Measurements from ENCODE around the gene UTS2R.

Gene UTS2R

GRCh38 chr17:82365606-82366295, 5.8 kb upstream of the UTS2R start:
- no peak overlapping the region for H3K4me3 ChIP-seq (ENCODE audit: low read length)
- H3K36me3 ChIP-seq (replicated peaks; ENCODE audit: low read depth, low read length) = no peaks in the 10 kb centered on the region
- H2AFZ ChIP-seq (ENCODE audit: low read depth, low read length) = no peak overlapping the region
- no peaks in the 10 kb centered on the region for H3K27me3 ChIP-seq (ENCODE audit: low read depth, low read length)
- H4K20me1 ChIP-seq (ENCODE audit: insufficient read depth, low read length) = no peaks in the 10 kb centered on the region
- no peaks in the 10 kb centered on the region for H3K79me2 ChIP-seq (ENCODE audit: low read length)
- TF ChIP-seq CTCF (IDR thresholded peaks at IDR 0.05; ENCODE audit: low read depth, low read length) = no peak
- no peak for TF ChIP-seq EZH2phosphoT487 (IDR thresholded peaks at IDR 0.05; ENCODE audit: low read depth)
- no peaks in the 10 kb centered on the region for H3K9me3 ChIP-seq (ENCODE audit: insufficient read depth, low read length)
- H3K27ac ChIP-seq (ENCODE audit: low read length) = no peak overlapping the region
- H3K4me1 ChIP-seq (ENCODE audit: low read length) = peaks cover 23% of the 10 kb centered on the region
- H3K4me2 ChIP-seq (ENCODE audit: low read length) = no peak overlapping the region
- no peak overlapping the region for H3K9ac ChIP-seq (ENCODE audit: low read length)

- peaks cover 24% of the 10 kb centered on the region for H3K4me1 ChIP-seq (ENCODE audit: low read length)
- no peak for TF ChIP-seq CTCF (IDR thresholded peaks at IDR 0.05; ENCODE audit: low read depth, low read length)
- no peak for TF ChIP-seq EZH2phosphoT487 (IDR thresholded peaks at IDR 0.05; ENCODE audit: low read depth)
These were observed 4.8 kb upstream of the UTS2R start for GRCh38 chr17:82366749-82367148.

GRCh38 chr17:82367724-82368524, 3.6 kb upstream of the UTS2R start:
- Histone ChIP-seq H3K27ac (ENCODE audit: low read length) (peak overlapping the region; percentile 74), H3K27me3 (ENCODE audit: low read depth, low read length) (no peaks in the 10 kb centered on the region), H3K36me3 (replicated peaks; ENCODE audit: low read depth, low read length) (no peaks in the 10 kb centered on the region), H3K9me3 (ENCODE audit: insufficient read depth, low read length) (no peaks in the 10 kb centered on the region), H3K79me2 (ENCODE audit: low read length) (no peaks in the 10 kb centered on the region), H2AFZ (ENCODE audit: low read depth, low read length) (0 out of 2 replicates have a peak overlapping the region, but pooled peaks have one; percentile 12), H3K4me2 (ENCODE audit: low read length) (peak overlapping the region; percentile 86), H3K9ac (ENCODE audit: low read length) (peak overlapping the region; percentile 94), H4K20me1 (ENCODE audit: insufficient read depth, low read length) (no peaks in the 10 kb centered on the region), H3K4me1 (ENCODE audit: low read length) (peaks cover 24% of the 10 kb centered on the region), H3K4me3 (ENCODE audit: low read length) (peak overlapping the region; percentile 83)
- TF ChIP-seq CTCF (IDR thresholded peaks at IDR 0.05; ENCODE audit: low read depth, low read length) = no peak

More at GRCh38 chr17:82366749-82367148, 4.8 kb upstream of the UTS2R start:
- no peaks in the 10 kb centered on the region for H3K79me2 ChIP-seq (ENCODE audit: low read length)
- H2AFZ ChIP-seq (ENCODE audit: low read depth, low read length) = no peak overlapping the region
- peak overlapping the region; percentile 86 for H3K4me2 ChIP-seq (ENCODE audit: low read length)
- peak overlapping the region; percentile 94 for H3K9ac ChIP-seq (ENCODE audit: low read length)
- H3K36me3 ChIP-seq (replicated peaks; ENCODE audit: low read depth, low read length) = no peaks in the 10 kb centered on the region
- H3K4me3 ChIP-seq (ENCODE audit: low read length) = peak overlapping the region; percentile 83
- peak overlapping the region; percentile 74 for H3K27ac ChIP-seq (ENCODE audit: low read length)
- H3K27me3 ChIP-seq (ENCODE audit: low read depth, low read length) = no peaks in the 10 kb centered on the region
- H3K9me3 ChIP-seq (ENCODE audit: insufficient read depth, low read length) = no peaks in the 10 kb centered on the region
- H4K20me1 ChIP-seq (ENCODE audit: insufficient read depth, low read length) = no peaks in the 10 kb centered on the region

- no peaks in the 10 kb centered on the region for H3K79me2 ChIP-seq (ENCODE audit: low read length)
- TF ChIP-seq EZH2phosphoT487 (IDR thresholded peaks at IDR 0.05; ENCODE audit: low read depth) = no peak
- TF ChIP-seq CTCF (IDR thresholded peaks at IDR 0.05; ENCODE audit: low read depth, low read length) = no peak
These were observed 2.4 kb upstream of the UTS2R start for GRCh38 chr17:82369211-82369610.

More at GRCh38 chr17:82369211-82369610, 2.4 kb upstream of the UTS2R start:
- H2AFZ ChIP-seq (ENCODE audit: low read depth, low read length) = no peak overlapping the region
- no peaks in the 10 kb centered on the region for H3K27me3 ChIP-seq (ENCODE audit: low read depth, low read length)
- H3K9ac ChIP-seq (ENCODE audit: low read length) = no peak overlapping the region
- H3K36me3 ChIP-seq (replicated peaks; ENCODE audit: low read depth, low read length) = no peaks in the 10 kb centered on the region
- no peak overlapping the region for H3K27ac ChIP-seq (ENCODE audit: low read length)
- H3K4me2 ChIP-seq (ENCODE audit: low read length) = no peak overlapping the region
- no peak overlapping the region for H3K4me3 ChIP-seq (ENCODE audit: low read length)
- no peaks in the 10 kb centered on the region for H4K20me1 ChIP-seq (ENCODE audit: insufficient read depth, low read length)
- peaks cover 24% of the 10 kb centered on the region for H3K4me1 ChIP-seq (ENCODE audit: low read length)
- no peaks in the 10 kb centered on the region for H3K9me3 ChIP-seq (ENCODE audit: insufficient read depth, low read length)
